Right lobe of liver (tissue), 6 donors: ENCODE data around the gene ITGAV. TPM values are rescaled to one million over a fixed set of nuclear protein-coding genes. Genes with fewer than 3 reads are reported as not detected.

Experiments used
- ATAC-seq, 4 donors: fragments of 200-7000 bp; cut with Tn5 transposase; one replicate each; pipeline ENCODE4 v1.9.1; 2020; ENCODE audit warnings: mild to moderate bottlenecking in 4 of 4, moderate library complexity in 4 of 4
- DNase-seq, 3 donors: peaks; one replicate each; pipeline ENCODE4 v3.0.0-alpha.2; 2020
- H3K27ac ChIP-seq, 3 donors: fragments of 200-600 bp; one replicate each; pipeline ENCODE4 v1.8.0; 2022
- H3K27me3 ChIP-seq, 2 donors: fragments of 200-600 bp; one replicate each; pipeline ENCODE4 v1.8.0; 2022
- H3K36me3 ChIP-seq, 4 donors: fragments of 200-600 bp; sonication (generic) in 1 of 4; one replicate each; pipeline versions ENCODE4 v1.5.1 to v1.8.0; 2017 to 2022; ENCODE audit warnings: control low read depth in 1 of 4
- H3K4me1 ChIP-seq, 4 donors: fragments of 200-600 bp; sonication (generic) in 1 of 4; one replicate each; pipeline versions ENCODE4 v1.5.1 to v1.8.0; 2017 to 2022; ENCODE audit warnings: control low read depth in 1 of 4
- H3K4me3 ChIP-seq, 3 donors: fragments of 200-600 bp; one replicate each; pipeline ENCODE4 v1.8.0; 2022
- H3K9me3 ChIP-seq, 4 donors: fragments of 200-600 bp; sonication (generic) in 1 of 4; one replicate each; pipeline versions ENCODE4 v1.5.1 to v1.8.0; 2017 to 2022; ENCODE audit warnings: control low read depth in 1 of 4
- POLR2A ChIP-seq: fragments of 450-650 bp; IDR thresholded peaks from one replicate; pipeline ENCODE4 v1.6.1; 2017; ENCODE audit warnings: antibody characterized with exemption, mild to moderate bottlenecking
- WGBS: methylation state at CpG from one replicate; pipeline ENCODE4 v1.1.6; 2018; ENCODE audit warnings: low coverage, low lambda C conversion rate; ENCODE audit not compliant: insufficient coverage; ENCODE audit errors: missing lambda C conversion rate; 5-methylcytosine and 5-hydroxymethylcytosine counted together
- intact Hi-C, 2 donors: fragments of 100-400 bp; cut with DNase I; formaldehyde crosslinking; loops; one replicate each; pipeline versions ENCODE4 v1.11.2 to v1.14.1; 2022
- total RNA-seq, 6 experiments: library from RNA; depleted of rRNA in 2 of 6; stranded (reverse); fragments of >200 nt in 2 of 6; fragmentation: NEBNext Ultra II Directional in 3 of 6; extraction: Animal tissue kit (Norgen Biotek cat#: 25700) in 3 of 6; gene quantifications; one replicate each; pipeline versions ENCODE4 v1.1.0 to v1.2.4, GENCODE V29; 2016 to 2023
- TF ChIP-seq, protein P1 (sequence below), 4 donors: fragments of 200-600 bp in 3 of 4; fragments of 450-650 bp in 1 of 4; IDR thresholded peaks; one replicate each; pipeline versions ENCODE4 v1.5.1 to v1.8.0; 2016 to 2022; ENCODE audit warnings: antibody characterized with exemption in 4 of 4, mild to moderate bottlenecking in 2 of 4
- donor health status: DM: no; HTN: yes; CAD: no.
- donor health status: DM: no; HTN: no; CAD: no.
- donor health status: DM: no; HTN: no; CAD: no.
- donor health status: DM: no; HTN: yes; CAD: no.
- donor health status: DM: no; HTN: yes; CAD: no.

Gene ITGAV
- total RNA-seq, 6 experiments from 2014 or later = 16.3 to 48.4 (median 26.4) TPM

DNA sequence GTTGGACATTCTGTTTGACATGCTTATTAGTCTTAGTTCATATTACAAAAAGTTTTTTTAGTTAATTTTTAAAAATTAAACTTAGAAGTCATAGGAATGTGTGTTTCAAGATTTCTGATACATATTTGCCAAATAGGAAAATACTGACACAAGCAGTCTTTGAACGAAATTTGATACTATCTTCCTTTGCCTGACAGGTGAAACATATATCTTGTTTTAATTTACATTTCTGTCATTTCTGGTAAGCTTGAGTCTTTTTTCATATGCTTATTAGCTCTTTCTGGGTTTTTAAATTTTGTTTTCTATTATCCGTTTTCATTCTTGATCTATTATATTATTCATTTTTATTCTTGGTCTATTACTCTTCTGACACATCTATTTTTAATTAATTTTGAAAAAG, 24.5 kb downstream of the ITGAV start:
- ATAC-seq = no peak
- Histone ChIP-seq H3K36me3 (no peaks in the 10 kb centered on the region), H3K27me3 (no peaks in the 10 kb centered on the region), H3K9me3 (no peaks in the 10 kb centered on the region), H3K4me1 (no peaks in the 10 kb centered on the region), H3K27ac (no peak overlapping the region), H3K4me3 (no peak overlapping the region)
- no peak for TF ChIP-seq POLR2A
- TF ChIP-seq, protein P1, sequence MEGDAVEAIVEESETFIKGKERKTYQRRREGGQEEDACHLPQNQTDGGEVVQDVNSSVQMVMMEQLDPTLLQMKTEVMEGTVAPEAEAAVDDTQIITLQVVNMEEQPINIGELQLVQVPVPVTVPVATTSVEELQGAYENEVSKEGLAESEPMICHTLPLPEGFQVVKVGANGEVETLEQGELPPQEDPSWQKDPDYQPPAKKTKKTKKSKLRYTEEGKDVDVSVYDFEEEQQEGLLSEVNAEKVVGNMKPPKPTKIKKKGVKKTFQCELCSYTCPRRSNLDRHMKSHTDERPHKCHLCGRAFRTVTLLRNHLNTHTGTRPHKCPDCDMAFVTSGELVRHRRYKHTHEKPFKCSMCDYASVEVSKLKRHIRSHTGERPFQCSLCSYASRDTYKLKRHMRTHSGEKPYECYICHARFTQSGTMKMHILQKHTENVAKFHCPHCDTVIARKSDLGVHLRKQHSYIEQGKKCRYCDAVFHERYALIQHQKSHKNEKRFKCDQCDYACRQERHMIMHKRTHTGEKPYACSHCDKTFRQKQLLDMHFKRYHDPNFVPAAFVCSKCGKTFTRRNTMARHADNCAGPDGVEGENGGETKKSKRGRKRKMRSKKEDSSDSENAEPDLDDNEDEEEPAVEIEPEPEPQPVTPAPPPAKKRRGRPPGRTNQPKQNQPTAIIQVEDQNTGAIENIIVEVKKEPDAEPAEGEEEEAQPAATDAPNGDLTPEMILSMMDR (IDR thresholded peaks at IDR 0.05) = no peak
- intact Hi-C loops = no loop called here
- DNase-seq = no peak
- 78% methylated on average over 2 of the region's 2 CpGs for WGBS

- Histone ChIP-seq H3K27me3 (no peaks in the 10 kb centered on the region), H3K36me3 (no peaks in the 10 kb centered on the region), H3K4me1 (no peaks in the 10 kb centered on the region), H3K27ac (no peak overlapping the region), H3K9me3 (no peaks in the 10 kb centered on the region), H3K4me3 (no peak overlapping the region)
- WGBS = 63% methylated on average over 4 of the region's 4 CpGs
- TF ChIP-seq, protein P1 (IDR thresholded peaks at IDR 0.05) = no peak
- TF ChIP-seq POLR2A = no peak
- intact Hi-C loops = no loop called here
- ATAC-seq (peak in 1 of 4 donors; percentile 32), DNase-seq (no peak)
These were observed 27.3 kb downstream of the ITGAV start for GRCh38 chr2:186617148-186617547.

- H3K9me3 ChIP-seq = no peaks in the 10 kb centered on the region
- no CpG with 5 or more reads among the region's 1 CpG for WGBS
- intact Hi-C loops = no loop called here
- no peak overlapping the region for H3K27ac ChIP-seq
- H3K4me3 ChIP-seq = no peak overlapping the region
- no peaks in the 10 kb centered on the region for H3K4me1 ChIP-seq
- ATAC-seq (peak; percentile 46 to 75 (median 56)), DNase-seq (no peak)
- no peak for TF ChIP-seq POLR2A
- TF ChIP-seq, protein P1 (IDR thresholded peaks at IDR 0.05) = no peak
- H3K27me3 ChIP-seq = no peaks in the 10 kb centered on the region
- no peaks in the 10 kb centered on the region for H3K36me3 ChIP-seq
These were observed 27.9 kb downstream of the ITGAV start for GRCh38 chr2:186617771-186618170.

DNA sequence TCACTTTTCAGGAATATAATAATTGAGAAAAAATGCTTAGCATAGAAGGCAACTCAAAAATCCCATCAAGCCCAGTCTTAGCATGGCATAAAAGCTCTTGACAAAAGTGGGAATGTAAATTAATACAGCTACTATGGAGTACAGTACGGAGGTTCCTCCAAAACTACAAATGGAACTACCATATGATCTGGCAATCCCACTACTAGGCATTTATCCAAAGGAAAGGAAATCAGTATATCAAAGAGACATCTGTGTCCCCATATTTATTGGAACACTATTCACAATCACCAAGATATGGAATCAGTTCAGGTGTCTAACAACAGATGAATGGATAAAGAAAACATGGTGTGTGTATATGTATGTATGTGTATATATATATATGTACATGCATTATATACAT, 28.8 kb downstream of the ITGAV start:
- Histone ChIP-seq H3K9me3 (no peaks in the 10 kb centered on the region), H3K27ac (no peak overlapping the region), H3K36me3 (no peaks in the 10 kb centered on the region), H3K4me3 (no peak overlapping the region), H3K4me1 (no peaks in the 10 kb centered on the region), H3K27me3 (no peaks in the 10 kb centered on the region)
- intact Hi-C loops = no loop called here
- TF ChIP-seq POLR2A = no peak
- TF ChIP-seq, protein P1 (IDR thresholded peaks at IDR 0.05) = no peak
- WGBS = 100% methylated on average over 1 of the region's 1 CpG
- no peak for DNase-seq
- ATAC-seq = no peak

GRCh38 chr2:186623084-186623483, 33.2 kb downstream of the ITGAV start:
- Histone ChIP-seq H3K4me1 (no peaks in the 10 kb centered on the region), H3K9me3 (no peaks in the 10 kb centered on the region), H3K4me3 (no peak overlapping the region), H3K27ac (no peak overlapping the region), H3K27me3 (no peaks in the 10 kb centered on the region), H3K36me3 (no peaks in the 10 kb centered on the region)
- no peak for ATAC-seq
- DNase-seq = no peak
- WGBS = 82% methylated on average over 2 of the region's 2 CpGs
- intact Hi-C loops = no loop called here
- TF ChIP-seq POLR2A = no peak
- TF ChIP-seq, protein P1 (IDR thresholded peaks at IDR 0.05) = no peak
